ENCODE data around the gene AXL.

Gene AXL

GRCh38 chr19:41206926-41207750 lies 11.9 kb upstream of the AXL start:
- no peak for DNase-seq (ENCODE audit: low read depth)

GRCh38 chr19:41214161-41214560 lies 4.9 kb upstream of the AXL start:
- no peak for DNase-seq (ENCODE audit: low read depth)

- no peak for DNase-seq (ENCODE audit: low read depth)
Observed at GRCh38 chr19:41217741-41218140, 1.3 kb upstream of the AXL start.

DNA sequence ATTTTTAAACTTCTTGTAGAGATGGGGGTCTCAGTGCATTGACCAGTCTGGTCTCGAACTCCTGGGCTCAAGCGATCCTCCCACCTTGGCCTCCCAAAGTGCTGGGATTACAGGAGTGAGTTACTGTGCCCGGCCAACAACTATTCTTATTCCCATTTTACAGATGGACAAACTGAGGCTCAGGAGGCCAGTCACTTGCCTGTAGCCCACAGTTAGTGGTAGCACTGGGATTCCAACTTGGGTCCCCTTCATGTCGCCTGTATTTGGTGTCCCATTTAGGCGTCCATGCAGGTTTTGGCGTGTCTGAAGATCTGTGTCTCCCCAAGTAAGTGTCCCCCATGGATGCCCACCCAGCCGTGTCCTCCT lies 791 bp upstream of the AXL start:
- no peak for DNase-seq (ENCODE audit: low read depth)

DNA sequence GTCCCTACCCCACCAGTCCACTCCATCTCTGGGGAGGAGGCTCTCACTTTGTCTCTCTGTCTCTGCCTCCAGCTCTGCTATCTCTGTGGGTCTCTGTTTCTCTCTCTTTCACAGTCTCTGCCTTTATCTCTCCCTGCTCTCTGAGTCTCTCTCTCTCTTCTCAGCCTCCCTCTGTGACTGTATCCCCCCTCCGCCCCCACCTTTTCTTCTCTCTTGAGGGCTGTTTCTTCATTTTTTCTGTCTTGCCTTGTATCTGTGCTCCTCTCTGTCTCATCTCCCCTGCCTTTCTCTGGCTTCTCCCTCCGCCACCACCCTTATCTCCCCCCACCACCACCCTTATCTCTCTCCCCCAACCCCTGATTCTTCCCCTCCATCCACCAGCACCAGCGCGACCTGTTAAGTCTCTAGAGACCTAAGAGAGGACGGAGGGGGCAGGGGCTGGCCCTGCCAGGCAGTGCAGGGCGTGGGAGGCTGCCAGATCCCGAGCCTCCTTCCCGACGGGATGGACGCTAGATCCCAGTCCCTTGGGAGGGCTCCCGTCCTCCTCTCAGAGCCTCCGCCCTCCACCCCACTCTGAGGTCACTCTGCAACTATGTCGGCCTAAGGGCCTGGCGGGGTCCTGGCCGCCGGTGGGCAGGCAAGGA lies 1.0 kb downstream of the AXL start:
- no peak for DNase-seq (ENCODE audit: low read depth)

GRCh38 chr19:41220811-41221210 lies 1.8 kb downstream of the AXL start:
- DNase-seq (ENCODE audit: low read depth): no peak

DNA sequence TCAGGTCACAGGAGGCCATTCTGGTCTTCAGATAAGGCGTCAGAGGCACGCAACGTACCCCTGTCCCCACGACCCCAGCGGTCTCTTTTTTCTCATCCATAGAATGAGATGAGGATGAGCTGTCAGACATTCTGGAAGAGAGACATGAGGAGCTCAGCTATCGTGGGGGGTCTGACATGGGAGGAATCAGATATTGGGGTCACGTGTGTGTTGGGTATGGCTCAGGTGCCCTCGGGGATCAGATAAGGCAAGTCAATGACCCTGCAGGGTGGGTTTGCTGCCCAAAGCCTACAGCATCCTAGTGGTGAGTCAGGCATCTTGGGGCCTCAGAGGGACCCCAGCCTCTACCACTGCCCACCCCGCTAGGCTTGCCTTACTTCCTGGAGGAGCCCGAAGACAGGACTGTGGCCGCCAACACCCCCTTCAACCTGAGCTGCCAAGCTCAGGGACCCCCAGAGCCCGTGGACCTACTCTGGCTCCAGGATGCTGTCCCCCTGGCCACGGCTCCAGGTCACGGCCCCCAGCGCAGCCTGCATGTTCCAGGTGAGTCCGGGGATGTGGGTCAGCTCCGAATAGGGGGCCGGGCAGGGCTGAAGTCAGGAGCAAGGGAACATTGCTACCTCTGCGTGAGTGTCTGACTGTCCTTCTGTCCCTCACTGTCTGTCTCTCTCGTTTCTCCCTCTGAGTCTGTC lies 2.6 kb downstream of the AXL start:
- no peak for DNase-seq (ENCODE audit: low read depth)

GRCh38 chr19:41222240-41222639 lies 3.2 kb downstream of the AXL start:
- no peak for DNase-seq (ENCODE audit: low read depth)

DNA sequence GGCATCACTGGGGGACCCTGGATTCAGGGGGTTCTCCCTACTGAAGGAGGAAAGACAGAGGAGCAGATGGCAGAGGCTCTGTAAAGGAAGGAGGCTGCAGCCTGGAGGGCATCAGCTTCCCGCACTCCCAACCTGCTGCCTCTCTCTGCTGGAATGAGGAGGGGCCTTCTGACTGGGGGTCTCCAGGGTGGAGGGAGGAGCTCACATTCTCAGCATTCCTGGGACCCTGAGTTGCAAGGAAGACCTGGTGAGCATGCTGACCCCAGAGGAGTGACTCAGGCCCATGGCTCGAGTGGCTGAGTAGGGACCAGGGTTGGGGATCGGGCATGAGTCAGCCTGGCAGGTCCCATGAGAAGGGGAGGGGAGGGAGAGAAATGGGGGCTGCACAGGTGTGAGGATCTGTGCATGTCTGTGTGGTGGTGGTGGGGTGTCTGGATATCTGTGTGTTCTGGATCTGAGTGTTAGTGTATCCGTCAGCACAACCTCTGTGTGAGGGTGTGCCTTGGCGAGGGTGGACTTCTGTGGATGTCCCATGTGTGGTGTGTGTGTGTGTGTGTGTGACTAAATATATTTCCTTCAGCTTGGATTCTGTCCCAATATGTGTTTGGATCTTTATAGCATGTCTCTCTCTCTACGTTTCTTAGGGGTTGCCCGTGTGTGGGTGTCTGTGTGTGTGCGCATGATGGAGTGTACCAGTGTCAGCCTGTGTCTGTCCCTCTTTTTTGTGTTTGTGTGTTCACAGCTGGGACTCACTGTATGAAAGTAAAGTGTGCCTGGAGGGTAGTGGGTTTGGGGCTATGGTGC lies 4.6 kb downstream of the AXL start:
- peak; percentile 53 for DNase-seq (ENCODE audit: low read depth)

- no peak for DNase-seq (ENCODE audit: low read depth)
Observed at GRCh38 chr19:41224632-41225031, 5.6 kb downstream of the AXL start.

- peak; percentile 98 for DNase-seq (ENCODE audit: low read depth)
Observed at GRCh38 chr19:41225238-41226052, 6.4 kb downstream of the AXL start.

GRCh38 chr19:41226053-41226873 lies 7.2 kb downstream of the AXL start:
- peak; percentile 67 for DNase-seq (ENCODE audit: low read depth)

GRCh38 chr19:41226874-41227390 lies 7.9 kb downstream of the AXL start:
- DNase-seq (ENCODE audit: low read depth): no peak

DNA sequence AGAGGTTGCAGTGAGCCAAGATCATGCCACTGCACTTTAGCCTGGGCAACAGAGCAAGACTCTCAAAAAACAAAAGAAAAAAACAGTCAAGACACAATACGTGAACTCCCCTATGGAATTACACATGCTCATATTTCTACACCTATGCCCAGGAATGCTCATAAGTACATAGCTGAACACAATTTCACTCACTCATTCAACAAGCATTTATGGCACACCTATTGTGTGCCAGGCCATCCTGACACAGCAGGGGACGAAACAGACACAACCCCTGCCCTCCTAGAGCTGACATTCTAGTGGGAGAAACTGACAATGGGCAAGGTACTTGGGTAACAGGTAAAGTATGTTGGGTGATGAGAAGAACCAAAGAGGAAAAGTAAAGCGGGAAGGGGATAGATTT lies 9.5 kb downstream of the AXL start:
- no peak for DNase-seq (ENCODE audit: low read depth)

- peak; percentile 49 for DNase-seq (ENCODE audit: low read depth)
Observed at GRCh38 chr19:41229338-41229737, 10.3 kb downstream of the AXL start.

GRCh38 chr19:41230067-41230857 lies 11.2 kb downstream of the AXL start:
- DNase-seq (ENCODE audit: low read depth): no peak

- DNase-seq (ENCODE audit: low read depth): no peak
Observed at GRCh38 chr19:41232686-41233085, 13.7 kb downstream of the AXL start.

GRCh38 chr19:41233748-41234240 lies 14.8 kb downstream of the AXL start:
- no peak for DNase-seq (ENCODE audit: low read depth)

GRCh38 chr19:41234512-41235168 lies 15.6 kb downstream of the AXL start:
- DNase-seq (ENCODE audit: low read depth): no peak

Measured in stromal cell of bone marrow (primary cell).